GM12878 (cell line): ENCODE measurements around the gene PTPRH. TPM values are rescaled to one million over a fixed set of nuclear protein-coding genes. Genes with fewer than 3 reads are reported as not detected.

Experiments
- ATAC-seq: fragments of 200-7000 bp; cut with Tn5 transposase; 3 replicates; pipeline ENCODE4 v1.9.1; 2020; ENCODE audit warnings: mild to moderate bottlenecking, moderate library complexity
- BruUV-seq: library from RNA; stranded (reverse); fragments of 400-500 nt; replicated peaks from 2 replicates; lab custom pipeline; 2021; lab: Mats Ljungman, UMichigan
- CTCF ChIA-PET: fragments of 300-600 bp; sonication (Branson Sonifier 250); formaldehyde crosslinking; extraction: SDS; loops from one replicate; lab custom pipeline; 2021; ENCODE audit warnings: inconsistent platforms; lab: Yijun Ruan, JAX
- POLR2A ChIA-PET: fragments of 350-600 bp; formaldehyde crosslinking; extraction: SDS; loops from one replicate; lab custom pipeline; 2021; ENCODE audit warnings: inconsistent platforms; lab: Charles Lee
- RAD21 ChIA-PET: fragments of 300-600 bp; sonication (Branson Sonifier 250); formaldehyde crosslinking; loops from one replicate; lab custom pipeline; 2023; ENCODE audit warnings: antibody characterized with exemption; ENCODE audit not compliant: unreplicated experiment; lab: Charles Lee
- SMC1A ChIA-PET: fragments of 300-600 bp; sonication (Branson Sonifier 250); formaldehyde crosslinking; loops from one replicate; lab custom pipeline; 2023; ENCODE audit not compliant: unreplicated experiment, uncharacterized antibody; lab: Charles Lee
- DNase-seq: peaks from one replicate; pipeline ENCODE4 v3.0.0-alpha.2; 2011; ENCODE audit warnings: low read depth, low spot score
- FAIRE-seq: peaks from 3 replicates; lab custom pipeline; 2011; peaks lifted over from hg19 to GRCh38; lab: Jason Lieb, UNC
- H2AFZ ChIP-seq: 2 replicates; pipeline ENCODE4 v1.6.0; 2011; ENCODE audit warnings: low read depth, low read length, control low read depth; ENCODE audit not compliant: control insufficient read depth
- H3K27ac ChIP-seq: 2 replicates; pipeline ENCODE4 v1.5.1; 2011; ENCODE audit warnings: control low read depth; ENCODE audit not compliant: control insufficient read depth, insufficient read depth
- H3K27me3 ChIP-seq, 2 experiments: replicated peaks in 1 of 2; 2 replicates each; pipeline versions ENCODE4 v1.6.0 to v1.6.1; 2011; ENCODE audit warnings: low read length in 1 of 2; ENCODE audit not compliant: control insufficient read depth in 2 of 2, insufficient read depth in 2 of 2
- H3K36me3 ChIP-seq, 2 experiments: 2 replicates each; pipeline ENCODE4 v1.5.1; 2011; ENCODE audit warnings: low read length in 1 of 2; ENCODE audit not compliant: control insufficient read depth in 2 of 2, insufficient read depth in 2 of 2
- H3K4me1 ChIP-seq: 2 replicates; pipeline ENCODE4 v1.6.1; 2011; ENCODE audit warnings: mild to moderate bottlenecking, low read length, moderate library complexity, mixed read lengths; ENCODE audit not compliant: control insufficient read depth, insufficient read depth
- H3K4me2 ChIP-seq: 2 replicates; pipeline ENCODE4 v1.6.0; 2011; ENCODE audit warnings: control low read depth; ENCODE audit not compliant: control insufficient read depth, insufficient read depth
- H3K4me3 ChIP-seq: fragments of 200-600 bp; sonication (generic); 2 replicates; pipeline ENCODE4 v1.5.1; 2016
- H3K79me2 ChIP-seq: 2 replicates; pipeline ENCODE4 v1.6.0; 2011; ENCODE audit warnings: low read length; ENCODE audit not compliant: control insufficient read depth, insufficient read depth
- H3K9ac ChIP-seq: 2 replicates; pipeline ENCODE4 v1.8.0; 2011; ENCODE audit warnings: low read length, control low read depth, mixed read lengths; ENCODE audit not compliant: control insufficient read depth, insufficient read depth
- H3K9me3 ChIP-seq: replicated peaks from 3 replicates; pipeline ENCODE4 v1.5.1; 2011; ENCODE audit warnings: mild to moderate bottlenecking, low read length; ENCODE audit not compliant: control insufficient read depth, insufficient read depth
- H4K20me1 ChIP-seq: 2 replicates; pipeline ENCODE4 v1.6.0; 2011; ENCODE audit not compliant: control insufficient read depth, insufficient read depth
- BACH1 ChIP-seq: fragments of 450-650 bp; IDR thresholded peaks from 2 replicates; pipeline ENCODE4 v1.6.1; 2017; ENCODE audit warnings: mild to moderate bottlenecking, borderline replicate concordance
- CBFB ChIP-seq: IDR thresholded peaks from 2 replicates; pipeline ENCODE4 v1.6.1; 2016; ENCODE audit warnings: antibody characterized with exemption, low read depth
- CUX1 ChIP-seq: IDR thresholded peaks from 2 replicates; pipeline ENCODE4 v1.6.1; 2012; ENCODE audit warnings: improper control_type of control experiment, low read depth, low read length; ENCODE audit not compliant: insufficient replicate concordance
- EGR1 ChIP-seq, 2 experiments: IDR thresholded peaks; 1 replicate in 1 of 2; 2 replicates in 1 of 2; pipeline ENCODE4 v1.6.1; 2011 to 2012; ENCODE audit warnings: low read depth in 2 of 2, low read length in 2 of 2, borderline replicate concordance in 1 of 2, mild to moderate bottlenecking in 1 of 2, moderate library complexity in 1 of 2
- ELK1 ChIP-seq: IDR thresholded peaks from 2 replicates; pipeline ENCODE4 v1.6.1; 2012; ENCODE audit warnings: low read depth, low read length, improper control_type of control experiment
- MXI1 ChIP-seq: fragments of 150-350 bp; IDR thresholded peaks from 2 replicates; pipeline ENCODE4 v1.6.1; 2011; ENCODE audit warnings: low read depth, mild to moderate bottlenecking, inconsistent platforms, low read length, improper control_type of control experiment
- MYB ChIP-seq: fragments of 150-350 bp; IDR thresholded peaks from 2 replicates; pipeline ENCODE4 v1.6.1; 2014; ENCODE audit warnings: mild to moderate bottlenecking, low read depth, low read length, borderline replicate concordance
- NFIC ChIP-seq: IDR thresholded peaks from 2 replicates; pipeline ENCODE4 v1.6.1; 2012; ENCODE audit warnings: low read depth, mild to moderate bottlenecking, inconsistent platforms, low read length, moderate library complexity
- NR2F1 ChIP-seq: fragments of 450-650 bp; conservative IDR thresholded peaks from 2 replicates; pipeline ENCODE4 v1.6.1; 2017; ENCODE audit warnings: mild to moderate bottlenecking
- NRF1 ChIP-seq: conservative IDR thresholded peaks from 2 replicates; pipeline ENCODE4 v1.6.1; 2011; ENCODE audit warnings: mild to moderate bottlenecking, low read depth, low read length, improper control_type of control experiment
- STAT1 ChIP-seq: fragments of 450-650 bp; conservative IDR thresholded peaks from 2 replicates; pipeline ENCODE4 v1.6.1; 2014; ENCODE audit warnings: antibody characterized with exemption, mild to moderate bottlenecking
- TCF12 ChIP-seq: IDR thresholded peaks from 2 replicates; pipeline ENCODE4 v1.6.1; 2011; ENCODE audit warnings: low read depth, mild to moderate bottlenecking, low read length
- ZBED1 ChIP-seq: IDR thresholded peaks from 2 replicates; pipeline ENCODE4 v1.6.1; 2016; ENCODE audit warnings: borderline replicate concordance
- ZNF274 ChIP-seq: IDR thresholded peaks from one replicate; pipeline ENCODE4 v1.8.0; 2011; ENCODE audit not compliant: insufficient read length, insufficient read depth
- WGBS: methylation state at CpG from one replicate; pipeline ENCODE4 v1.1.6; 2016; ENCODE audit warnings: low lambda C conversion rate; ENCODE audit not compliant: insufficient replicate concordance, insufficient coverage; ENCODE audit errors: missing lambda C conversion rate; 5-methylcytosine and 5-hydroxymethylcytosine counted together
- in situ Hi-C: fragments of 300-500 bp; cut with MboI; formaldehyde crosslinking; loops from 9 replicates; pipeline ENCODE4 v1.14.3; 2018; ENCODE audit warnings: mixed read lengths
- intact Hi-C: fragments of 100-400 bp; cut with micrococcal nuclease; formaldehyde crosslinking; loops from one replicate; pipeline ENCODE4 v1.14.2; 2022; ENCODE audit not compliant: unreplicated experiment
- polyA plus RNA-seq, 11 experiments: library from polyadenylated mRNA; depleted of rRNA in 4 of 11; unstranded in 6 of 11; stranded (reverse) in 5 of 11; fragments of >200 nt; fragmentation: Nextera tagmentation in 4 of 11; fragmentation: Illumina TruSeq in 1 of 11; extraction: Ambion mirVana in 4 of 11; extraction: Trizol in 1 of 11; gene quantifications; 1 replicate in 1 of 11; 2 replicates in 10 of 11; pipeline versions ENCODE4 v1.2.1 to v1.2.3, GENCODE V29; 2011 to 2016; ENCODE audit warnings: inconsistent platforms in 2 of 11, missing spikeins in 2 of 11, low read depth in 1 of 11
- total RNA-seq, 4 experiments: library from RNA; depleted of rRNA in 3 of 4; stranded (reverse); fragments of >200 nt in 3 of 4; fragmentation: Illumina TruSeq in 1 of 4; extraction: Trizol in 1 of 4; gene quantifications; 2 replicates each; pipeline versions ENCODE4 v1.2.1 to v1.2.3, GENCODE V29; 2013 to 2021
- TF ChIP-seq, protein P1 (sequence below): fragments of 450-650 bp; formaldehyde crosslinking; IDR thresholded peaks from 2 replicates; pipeline ENCODE4 v1.4.0; 2022; ENCODE audit warnings: mild to moderate bottlenecking, moderate library complexity

Gene PTPRH
- total and polyA plus RNA-seq, 10 of the 15 experiments (the other 5 are each of a cell fraction or from before 2014, with no cell fraction given) = 0.08 TPM; not detected in 9

DNA sequence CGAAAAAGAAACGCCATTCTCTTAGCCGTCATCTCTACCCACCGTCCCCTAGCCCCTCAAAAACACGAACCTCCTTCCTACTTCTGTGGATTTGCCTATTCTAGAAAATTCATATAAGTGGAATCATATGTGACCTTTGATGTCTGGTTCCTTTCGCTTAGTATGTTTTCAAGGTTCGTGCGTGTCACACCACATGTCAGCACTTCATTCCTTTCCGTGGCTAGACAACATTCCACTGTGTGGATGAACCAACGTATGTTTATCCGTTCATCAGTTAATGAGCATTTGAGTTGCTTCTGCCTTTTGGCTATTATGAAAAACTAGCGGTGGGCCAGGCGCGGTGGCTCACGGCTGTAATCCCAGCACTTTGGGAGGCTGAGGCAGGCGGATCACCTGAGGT is 77.9 kb downstream of the PTPRH start:
- no peaks in the 10 kb centered on the region for H3K79me2 ChIP-seq
- H3K4me3 ChIP-seq = no peak overlapping the region
- ChIA-PET SMC1A (no interaction called here), CTCF (no interaction called here), POLR2A (interaction anchor here (0.6 to 0.7 kb wide), 2 partner anchors 323 to 931 kb away, joined by 3 to 4 read pairs; partner anchors contain the start of gene RPS9), RAD21 (no interaction called here)
- peaks cover 13% of the 10 kb centered on the region for H3K4me1 ChIP-seq
- intact Hi-C loops = no loop called here
- H2AFZ ChIP-seq = no peak overlapping the region
- FAIRE-seq (no peak), ATAC-seq (no peak), DNase-seq (no peak)
- H3K9me3 ChIP-seq = no peaks in the 10 kb centered on the region
- no peaks in the 10 kb centered on the region for H3K36me3 ChIP-seq
- no peaks in the 10 kb centered on the region for H4K20me1 ChIP-seq
- 61% methylated on average over 16 of the region's 16 CpGs for WGBS
- H3K27ac ChIP-seq = no peak overlapping the region
- no TSS peak for BruUV-seq
- in situ Hi-C loops = no loop called here
- no peak overlapping the region for H3K9ac ChIP-seq
- H3K27me3 ChIP-seq = no peaks in the 10 kb centered on the region
- no peak overlapping the region for H3K4me2 ChIP-seq
- TF ChIP-seq ZNF274 (no peak), NR2F1 (no peak), BACH1 (no peak), NRF1 (no peak), ZBED1 (no peak), CBFB (no peak), EGR1 (IDR thresholded peaks at IDR 0.05; ENCODE audit: borderline replicate concordance in 1 of 2, low read depth in 2 of 2, low read length in 2 of 2) (no peak), CUX1 (no peak), TCF12 (no peak), MXI1 (no peak), STAT1 (no peak), MYB (no peak), NFIC (no peak), ELK1 (no peak)
- TF ChIP-seq, protein P1, sequence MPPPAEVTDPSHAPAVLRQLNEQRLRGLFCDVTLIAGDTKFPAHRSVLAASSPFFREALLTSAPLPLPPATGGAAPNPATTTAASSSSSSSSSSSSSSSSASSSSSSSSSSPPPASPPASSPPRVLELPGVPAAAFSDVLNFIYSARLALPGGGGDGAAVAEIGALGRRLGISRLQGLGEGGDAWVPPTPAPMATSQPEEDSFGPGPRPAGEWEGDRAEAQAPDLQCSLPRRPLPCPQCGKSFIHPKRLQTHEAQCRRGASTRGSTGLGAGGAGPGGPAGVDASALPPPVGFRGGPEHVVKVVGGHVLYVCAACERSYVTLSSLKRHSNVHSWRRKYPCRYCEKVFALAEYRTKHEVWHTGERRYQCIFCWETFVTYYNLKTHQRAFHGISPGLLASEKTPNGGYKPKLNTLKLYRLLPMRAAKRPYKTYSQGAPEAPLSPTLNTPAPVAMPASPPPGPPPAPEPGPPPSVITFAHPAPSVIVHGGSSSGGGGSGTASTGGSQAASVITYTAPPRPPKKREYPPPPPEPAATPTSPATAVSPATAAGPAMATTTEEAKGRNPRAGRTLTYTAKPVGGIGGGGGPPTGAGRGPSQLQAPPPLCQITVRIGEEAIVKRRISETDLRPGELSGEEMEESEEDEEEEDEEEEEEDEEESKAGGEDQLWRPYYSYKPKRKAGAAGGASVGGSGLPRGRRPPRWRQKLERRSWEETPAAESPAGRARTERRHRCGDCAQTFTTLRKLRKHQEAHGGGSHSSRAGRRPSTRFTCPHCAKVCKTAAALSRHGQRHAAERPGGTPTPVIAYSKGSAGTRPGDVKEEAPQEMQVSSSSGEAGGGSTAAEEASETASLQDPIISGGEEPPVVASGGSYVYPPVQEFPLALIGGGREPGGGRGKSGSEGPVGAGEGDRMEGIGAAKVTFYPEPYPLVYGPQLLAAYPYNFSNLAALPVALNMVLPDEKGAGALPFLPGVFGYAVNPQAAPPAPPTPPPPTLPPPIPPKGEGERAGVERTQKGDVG (CRISPR knock-in tag) = no peak
